IMR-90 (cell line): ENCODE results near the gene ERCC8. TPM values are rescaled to one million over a fixed set of nuclear protein-coding genes. Genes with fewer than 3 reads are reported as not detected.

ENCODE experiments used
- ATAC-seq: fragments of 200-7000 bp; cut with Tn5 transposase; 2 replicates; pipeline ENCODE4 v1.9.1; 2020; ENCODE audit warnings: low read depth, mild to moderate bottlenecking, moderate library complexity
- BruUV-seq: library from RNA; stranded (reverse); fragments of 400-500 nt; replicated peaks from 2 replicates; lab custom pipeline; 2021; lab: Mats Ljungman, UMichigan
- CTCF ChIA-PET: fragments of 300-600 bp; formaldehyde crosslinking; extraction: SDS; loops from one replicate; lab custom pipeline; 2021; ENCODE audit warnings: antibody characterized with exemption; lab: Yijun Ruan, JAX
- POLR2A ChIA-PET: fragments of 300-600 bp; sonication (Branson Sonifier 250); formaldehyde crosslinking; loops from one replicate; lab custom pipeline; 2022; ENCODE audit warnings: antibody characterized with exemption; ENCODE audit not compliant: unreplicated experiment; lab: Charles Lee
- DNase-seq: peaks from one replicate; pipeline ENCODE4 v3.0.0; 2013
- H2AFZ ChIP-seq: replicated peaks from 2 replicates; pipeline ENCODE3; 2013; ENCODE audit warnings: low read length, mild to moderate bottlenecking; ENCODE audit not compliant: poor library complexity
- H2AK5ac ChIP-seq: 2 replicates; pipeline ENCODE4 v1.6.1; 2013; ENCODE audit warnings: low read depth, low read length, inconsistent platforms
- H2AK9ac ChIP-seq: replicated peaks from 2 replicates; pipeline ENCODE3; 2013; ENCODE audit warnings: mild to moderate bottlenecking, low read depth, low read length, moderate library complexity; ENCODE audit not compliant: poor library complexity
- H2BK120ac ChIP-seq: 2 replicates; pipeline ENCODE4 v1.6.1; 2013; ENCODE audit warnings: low read depth, low read length, inconsistent platforms
- H2BK15ac ChIP-seq: 3 replicates; pipeline ENCODE4 v1.6.1; 2013; ENCODE audit warnings: low read depth, low read length, inconsistent platforms
- H2BK20ac ChIP-seq: 2 replicates; pipeline ENCODE4 v1.6.1; 2013; ENCODE audit warnings: low read depth, mild to moderate bottlenecking, inconsistent platforms, low read length, moderate library complexity
- H2BK5ac ChIP-seq: 2 replicates; pipeline ENCODE4 v1.6.1; 2013; ENCODE audit warnings: mild to moderate bottlenecking, low read depth, low read length, inconsistent platforms; ENCODE audit not compliant: poor library complexity, severe bottlenecking
- H3K14ac ChIP-seq: replicated peaks from 2 replicates; pipeline ENCODE4 v1.6.1; 2013; ENCODE audit warnings: low read depth, low read length, inconsistent platforms
- H3K18ac ChIP-seq: 2 replicates; pipeline ENCODE4 v1.6.1; 2013; ENCODE audit warnings: low read depth, low read length, control low read depth
- H3K23ac ChIP-seq: 2 replicates; pipeline ENCODE4 v1.6.1; 2013; ENCODE audit warnings: low read depth, low read length, inconsistent platforms
- H3K27ac ChIP-seq: 2 replicates; pipeline ENCODE4 v1.5.1; 2013; ENCODE audit warnings: mild to moderate bottlenecking, control low read depth, low read length; ENCODE audit not compliant: insufficient read depth
- H3K27me3 ChIP-seq: 2 replicates; pipeline ENCODE4 v1.6.1; 2013; ENCODE audit warnings: low read length; ENCODE audit not compliant: control insufficient read depth, insufficient read depth
- H3K36me3 ChIP-seq: 2 replicates; pipeline ENCODE4 v1.6.1; 2013; ENCODE audit warnings: low read length, mixed read lengths; ENCODE audit not compliant: control insufficient read depth, insufficient read depth
- H3K4ac ChIP-seq: 2 replicates; pipeline ENCODE4 v1.6.1; 2013; ENCODE audit warnings: low read depth, low read length, inconsistent platforms
- H3K4me1 ChIP-seq: 2 replicates; pipeline ENCODE4 v1.6.1; 2013; ENCODE audit warnings: low read length, mixed read lengths; ENCODE audit not compliant: control insufficient read depth, insufficient read depth
- H3K4me2 ChIP-seq: 2 replicates; pipeline ENCODE4 v1.6.1; 2013; ENCODE audit warnings: low read depth, mild to moderate bottlenecking, control low read depth, low read length, moderate library complexity
- H3K4me3 ChIP-seq: 2 replicates; pipeline ENCODE4 v1.5.1; 2013; ENCODE audit warnings: low read depth, mild to moderate bottlenecking, control low read depth, low read length, moderate library complexity; ENCODE audit not compliant: insufficient read depth
- H3K56ac ChIP-seq: 2 replicates; pipeline ENCODE4 v1.6.1; 2013; ENCODE audit warnings: low read length, inconsistent platforms; ENCODE audit not compliant: insufficient read depth; ENCODE audit errors: extremely low read depth
- H3K79me1 ChIP-seq, 2 experiments: 2 replicates each; pipeline ENCODE4 v1.6.1; 2013; ENCODE audit warnings: low read length in 2 of 2, inconsistent platforms in 1 of 2, low read depth in 1 of 2
- H3K9ac ChIP-seq: 2 replicates; pipeline ENCODE4 v1.6.1; 2013; ENCODE audit warnings: low read depth, low read length, control low read depth
- H3K9me1 ChIP-seq: 2 replicates; pipeline ENCODE4 v1.6.1; 2013; ENCODE audit warnings: low read length, inconsistent platforms; ENCODE audit not compliant: insufficient read depth
- H3K9me3 ChIP-seq: 2 replicates; pipeline ENCODE4 v1.6.1; 2013; ENCODE audit warnings: low read length; ENCODE audit not compliant: control insufficient read depth, insufficient read depth
- H4K20me1 ChIP-seq: 2 replicates; pipeline ENCODE4 v1.6.1; 2013; ENCODE audit warnings: low read length, inconsistent platforms; ENCODE audit not compliant: insufficient read depth
- H4K5ac ChIP-seq: 2 replicates; pipeline ENCODE4 v1.6.1; 2013; ENCODE audit warnings: mild to moderate bottlenecking, low read depth, low read length, control low read depth
- H4K8ac ChIP-seq, 2 experiments: 2 replicates each; pipeline ENCODE4 v1.6.1; 2013; ENCODE audit warnings: low read depth in 2 of 2, low read length in 2 of 2, control low read depth in 1 of 2, inconsistent platforms in 1 of 2
- H4K91ac ChIP-seq: 2 replicates; pipeline ENCODE4 v1.6.1; 2013; ENCODE audit warnings: low read depth, low read length, inconsistent platforms; ENCODE audit not compliant: insufficient read depth
- BHLHE40 ChIP-seq: fragments of 150-350 bp; IDR thresholded peaks from 2 replicates; pipeline ENCODE4 v1.6.1; 2016; ENCODE audit warnings: mild to moderate bottlenecking, low read depth, low read length
- CEBPB ChIP-seq: IDR thresholded peaks from 2 replicates; pipeline ENCODE4 v1.6.1; 2012; ENCODE audit warnings: low read depth, low read length, improper control_type of control experiment
- CHD1 ChIP-seq: IDR thresholded peaks from 2 replicates; pipeline ENCODE4 v1.6.1; 2012; ENCODE audit warnings: low read depth, low read length, improper control_type of control experiment
- CTCF ChIP-seq: conservative IDR thresholded peaks from 2 replicates; pipeline ENCODE4 v1.5.1; 2012; ENCODE audit warnings: mild to moderate bottlenecking, low read depth, low read length, improper control_type of control experiment
- ELK1 ChIP-seq: fragments of 150-350 bp; IDR thresholded peaks from 2 replicates; pipeline ENCODE4 v1.6.1; 2016; ENCODE audit warnings: low read depth, mild to moderate bottlenecking, low read length, moderate library complexity, borderline replicate concordance
- MXI1 ChIP-seq: IDR thresholded peaks from 2 replicates; pipeline ENCODE4 v1.6.1; 2012; ENCODE audit warnings: low read depth, mild to moderate bottlenecking, low read length, moderate library complexity, borderline replicate concordance
- POLR2A ChIP-seq: IDR thresholded peaks from 2 replicates; pipeline ENCODE4 v1.6.1; 2012; ENCODE audit warnings: mild to moderate bottlenecking, low read depth, low read length
- RCOR1 ChIP-seq: IDR thresholded peaks from 2 replicates; pipeline ENCODE4 v1.6.1; 2012; ENCODE audit warnings: mild to moderate bottlenecking, low read length, improper control_type of control experiment; ENCODE audit not compliant: insufficient replicate concordance
- RFX5 ChIP-seq: IDR thresholded peaks from 2 replicates; pipeline ENCODE4 v1.8.0; 2012; ENCODE audit warnings: low read depth, mild to moderate bottlenecking, low read length, moderate library complexity
- USF2 ChIP-seq: fragments of 150-350 bp; IDR thresholded peaks from 2 replicates; pipeline ENCODE4 v1.6.1; 2017; ENCODE audit warnings: mild to moderate bottlenecking, antibody characterized with exemption, low read length, low read depth
- WGBS, 2 experiments: methylation state at CpG; one replicate each; pipeline versions ENCODE4 v1.1.5 to v1.1.7; 2013; ENCODE audit warnings: missing lambda C conversion rate in 2 of 2; ENCODE audit not compliant: insufficient read length in 1 of 2; ENCODE audit errors: extremely low coverage in 2 of 2; 5-methylcytosine and 5-hydroxymethylcytosine counted together
- dilution Hi-C: fragments of 300-500 bp; cut with HindIII; formaldehyde crosslinking; loops from one replicate; pipeline ENCODE4 v1.14.3; 2018; ENCODE audit warnings: low sequenced_read_pairs; ENCODE audit not compliant: unreplicated experiment
- in situ Hi-C: fragments of 300-500 bp; cut with MboI; formaldehyde crosslinking; loops from 3 replicates; pipeline ENCODE4 v1.14.3; 2019; ENCODE audit warnings: low sequenced_read_pairs, inconsistent platforms, mixed read lengths
- intact Hi-C: fragments of 100-400 bp; cut with micrococcal nuclease; formaldehyde crosslinking; loops from 2 replicates; pipeline ENCODE4 v1.10.0; 2022
- polyA plus RNA-seq, 3 experiments: library from polyadenylated mRNA; depleted of rRNA; stranded (reverse); fragments of >200 nt; gene quantifications; 2 replicates each; pipeline ENCODE4 v1.2.3, GENCODE V29; 2012; ENCODE audit warnings: low replicate concordance in 1 of 3
- total RNA-seq: library from RNA; depleted of rRNA; stranded (reverse); fragments of >200 nt; gene quantifications from 2 replicates; pipeline ENCODE4 v1.2.3, GENCODE V29; 2012

Gene ERCC8
- total and polyA plus RNA-seq, 2 of the 4 experiments (the other 2 are of a cell fraction) = 12.6 to 29.2 TPM

GRCh38 chr5:60980511-60980910 lies 35.6 kb upstream of the ERCC8 start:
- H3K79me1 ChIP-seq = peaks cover 16 to 23% of the 10 kb centered on the region in 2 experiments
- H3K4me2 ChIP-seq = no peak overlapping the region
- in situ Hi-C loops = no loop called here
- no peak overlapping the region for H3K23ac ChIP-seq
- no peak overlapping the region for H2AFZ ChIP-seq
- ChIA-PET POLR2A (no interaction called here), CTCF (no interaction called here)
- no peaks in the 10 kb centered on the region; the same call in 1 of the 2 replicates for H4K20me1 ChIP-seq
- H2AK5ac ChIP-seq = no peak overlapping the region
- TF ChIP-seq RFX5 (no peak), BHLHE40 (no peak), ELK1 (no peak), MXI1 (no peak), USF2 (no peak), POLR2A (no peak), CTCF (no peak), CEBPB (no peak), CHD1 (no peak), RCOR1 (no peak)
- H2BK5ac ChIP-seq = no peak overlapping the region
- no peak overlapping the region for H3K14ac ChIP-seq
- dilution Hi-C loops = no loop called here
- H3K27ac ChIP-seq = no peak overlapping the region
- H4K8ac ChIP-seq = no peak overlapping the region
- no peak overlapping the region for H4K91ac ChIP-seq
- no peak overlapping the region for H3K9ac ChIP-seq
- H3K4me3 ChIP-seq = no peak overlapping the region
- no peak overlapping the region for H3K4ac ChIP-seq
- no peak overlapping the region for H4K5ac ChIP-seq
- H2BK120ac ChIP-seq = no peak overlapping the region
- H3K36me3 ChIP-seq = no peaks in the 10 kb centered on the region
- no peaks in the 10 kb centered on the region; the same call in 1 of the 2 replicates for H3K4me1 ChIP-seq
- H3K18ac ChIP-seq = no peak overlapping the region
- no TSS peak for BruUV-seq
- no peak for DNase-seq
- ATAC-seq = no peak
- intact Hi-C loops = no loop called here
- H3K56ac ChIP-seq = no peak overlapping the region
- no peak overlapping the region for H2AK9ac ChIP-seq
- no peaks in the 10 kb centered on the region for H3K9me3 ChIP-seq
- H3K27me3 ChIP-seq = no peaks in the 10 kb centered on the region
- no peak overlapping the region for H2BK20ac ChIP-seq
- no peaks in the 10 kb centered on the region for H3K9me1 ChIP-seq
- WGBS, 2 experiments = no CpG with 5 or more reads among the region's 2 CpGs
- no peak overlapping the region for H2BK15ac ChIP-seq
